C4-2B (cell line): ENCODE results near the gene IRF1.

Experiments
- CTCF ChIP-seq: fragments of 450-650 bp; conservative IDR thresholded peaks from 2 replicates; pipeline ENCODE4 v1.5.1; 2017; ENCODE audit warnings: mild to moderate bottlenecking
- ZFX ChIP-seq: fragments of 450-650 bp; IDR thresholded peaks from 2 replicates; pipeline ENCODE4 v1.6.1; 2017

- TF ChIP-seq CTCF (no peak), ZFX (no peak)
These were observed 29.0 kb downstream of the IRF1 start for GRCh38 chr5:132461569-132462070.
